Endothelial cell of umbilical vein (primary cell): ENCODE results near the gene CAND2.
"Not testable (repeated sequence)": the region's sequence is repeated elsewhere in the genome, so short reads cannot be mapped to it uniquely, and the experiment has no call there.

Source experiments
- EZH2 ChIP-seq: IDR thresholded peaks from 2 replicates; pipeline ENCODE4 v1.6.1; 2012; ENCODE audit warnings: borderline replicate concordance, low read depth, mild to moderate bottlenecking, moderate library complexity, low read length, inconsistent platforms; ENCODE audit not compliant: severe bottlenecking
- GATA2 ChIP-seq: IDR thresholded peaks from 2 replicates; pipeline ENCODE4 v1.7.0; 2011; ENCODE audit warnings: low read depth, mild to moderate bottlenecking, moderate library complexity, mixed read lengths, low read length; ENCODE audit not compliant: insufficient read length, insufficient read depth
- MAX ChIP-seq: IDR thresholded peaks from 2 replicates; pipeline ENCODE4 v1.6.1; 2011; ENCODE audit not compliant: insufficient read depth, insufficient read length
- POLR2A ChIP-seq: IDR thresholded peaks from 2 replicates; pipeline ENCODE4 v1.6.1; 2012; ENCODE audit warnings: low read depth, mild to moderate bottlenecking, control low read depth, low read length
- POLR2AphosphoS5 ChIP-seq: IDR thresholded peaks from 2 replicates; pipeline ENCODE4 v1.6.1; 2012; ENCODE audit warnings: low read depth, mild to moderate bottlenecking, control low read depth, low read length, moderate library complexity; ENCODE audit not compliant: insufficient read depth
- TF ChIP-seq, protein P1 (sequence below), 2 donors: IDR thresholded peaks; 1 replicate in 1 of 2; 2 replicates in 1 of 2; pipeline ENCODE4 v1.5.1; 2011; ENCODE audit warnings: low read length in 2 of 2, mild to moderate bottlenecking in 2 of 2, moderate library complexity in 2 of 2, control low read depth in 1 of 2, inconsistent platforms in 1 of 2, low read depth in 1 of 2; ENCODE audit not compliant: insufficient read depth in 1 of 2; ENCODE audit errors: extremely low read depth in 1 of 2

- TF ChIP-seq MAX, POLR2A, POLR2AphosphoS5, EZH2, GATA2: not testable (repeated sequence)
- TF ChIP-seq, protein P1, sequence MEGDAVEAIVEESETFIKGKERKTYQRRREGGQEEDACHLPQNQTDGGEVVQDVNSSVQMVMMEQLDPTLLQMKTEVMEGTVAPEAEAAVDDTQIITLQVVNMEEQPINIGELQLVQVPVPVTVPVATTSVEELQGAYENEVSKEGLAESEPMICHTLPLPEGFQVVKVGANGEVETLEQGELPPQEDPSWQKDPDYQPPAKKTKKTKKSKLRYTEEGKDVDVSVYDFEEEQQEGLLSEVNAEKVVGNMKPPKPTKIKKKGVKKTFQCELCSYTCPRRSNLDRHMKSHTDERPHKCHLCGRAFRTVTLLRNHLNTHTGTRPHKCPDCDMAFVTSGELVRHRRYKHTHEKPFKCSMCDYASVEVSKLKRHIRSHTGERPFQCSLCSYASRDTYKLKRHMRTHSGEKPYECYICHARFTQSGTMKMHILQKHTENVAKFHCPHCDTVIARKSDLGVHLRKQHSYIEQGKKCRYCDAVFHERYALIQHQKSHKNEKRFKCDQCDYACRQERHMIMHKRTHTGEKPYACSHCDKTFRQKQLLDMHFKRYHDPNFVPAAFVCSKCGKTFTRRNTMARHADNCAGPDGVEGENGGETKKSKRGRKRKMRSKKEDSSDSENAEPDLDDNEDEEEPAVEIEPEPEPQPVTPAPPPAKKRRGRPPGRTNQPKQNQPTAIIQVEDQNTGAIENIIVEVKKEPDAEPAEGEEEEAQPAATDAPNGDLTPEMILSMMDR (IDR thresholded peaks at IDR 0.05; ENCODE audit: extremely low read depth in 1 of 2, insufficient read depth in 1 of 2, low read depth in 1 of 2, low read length in 2 of 2): not testable (repeated sequence)
Observed at GRCh38 chr3:12878758-12879157, 82.3 kb downstream of the CAND2 start.
